Fibroblast of the aortic adventitia (primary cell): ENCODE results near the gene SNX14. TPM values are rescaled to one million over a fixed set of nuclear protein-coding genes. Genes with fewer than 3 reads are reported as not detected.
A peak's percentile ranks its signal among the peaks of the same experiment; 100 is the strongest.

Experiments used
- DNase-seq: peaks from one replicate; pipeline ENCODE4 v3.0.0-alpha.2; 2010; ENCODE audit warnings: low read depth
- H3K4me3 ChIP-seq: 2 replicates; pipeline ENCODE4 v1.5.1; 2011; ENCODE audit warnings: low read depth, mild to moderate bottlenecking, control low read depth, low read length, moderate library complexity
- total RNA-seq: library from RNA; depleted of rRNA; stranded (reverse); fragments of >200 nt; gene quantifications from 2 replicates; pipeline ENCODE4 v1.2.3, GENCODE V29; 2012; ENCODE audit warnings: low replicate concordance
- TF ChIP-seq, protein P1 (sequence below): IDR thresholded peaks from 2 replicates; pipeline ENCODE4 v1.5.1; 2011; ENCODE audit warnings: mild to moderate bottlenecking, low read length, control low read depth, inconsistent platforms; ENCODE audit not compliant: insufficient read depth

Gene SNX14
- total RNA-seq, 1 donor, result 99.1 TPM

- TF ChIP-seq, protein P1, sequence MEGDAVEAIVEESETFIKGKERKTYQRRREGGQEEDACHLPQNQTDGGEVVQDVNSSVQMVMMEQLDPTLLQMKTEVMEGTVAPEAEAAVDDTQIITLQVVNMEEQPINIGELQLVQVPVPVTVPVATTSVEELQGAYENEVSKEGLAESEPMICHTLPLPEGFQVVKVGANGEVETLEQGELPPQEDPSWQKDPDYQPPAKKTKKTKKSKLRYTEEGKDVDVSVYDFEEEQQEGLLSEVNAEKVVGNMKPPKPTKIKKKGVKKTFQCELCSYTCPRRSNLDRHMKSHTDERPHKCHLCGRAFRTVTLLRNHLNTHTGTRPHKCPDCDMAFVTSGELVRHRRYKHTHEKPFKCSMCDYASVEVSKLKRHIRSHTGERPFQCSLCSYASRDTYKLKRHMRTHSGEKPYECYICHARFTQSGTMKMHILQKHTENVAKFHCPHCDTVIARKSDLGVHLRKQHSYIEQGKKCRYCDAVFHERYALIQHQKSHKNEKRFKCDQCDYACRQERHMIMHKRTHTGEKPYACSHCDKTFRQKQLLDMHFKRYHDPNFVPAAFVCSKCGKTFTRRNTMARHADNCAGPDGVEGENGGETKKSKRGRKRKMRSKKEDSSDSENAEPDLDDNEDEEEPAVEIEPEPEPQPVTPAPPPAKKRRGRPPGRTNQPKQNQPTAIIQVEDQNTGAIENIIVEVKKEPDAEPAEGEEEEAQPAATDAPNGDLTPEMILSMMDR, result no peak
- DNase-seq, result no peak
- H3K4me3 ChIP-seq, result no peak overlapping the region
Observed at GRCh38 chr6:85479208-85479607, 114.5 kb downstream of the SNX14 start.

DNA sequence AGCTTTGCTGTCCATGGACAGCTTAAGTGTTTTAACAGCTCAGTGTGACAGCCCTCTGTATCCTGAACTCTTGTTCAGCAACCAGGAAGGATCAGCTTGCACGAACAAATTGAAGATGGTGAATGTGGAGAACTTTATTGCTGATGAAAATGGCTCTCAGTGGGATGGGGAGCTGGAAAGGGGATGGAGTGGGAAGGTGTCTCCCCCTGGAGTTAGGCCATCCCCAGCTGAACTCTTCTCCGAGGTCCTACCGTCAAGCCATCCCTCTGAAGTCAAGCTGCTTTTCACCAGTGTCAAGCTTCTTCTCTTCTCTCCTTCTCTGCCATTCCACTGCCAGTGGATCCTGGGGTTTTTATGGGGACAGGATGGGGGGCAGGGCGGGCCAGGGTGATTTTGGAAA lies 117.1 kb downstream of the SNX14 start:
- DNase-seq, result no peak
- H3K4me3 ChIP-seq, result no peak overlapping the region
- TF ChIP-seq, protein P1, result no peak

- no peak for DNase-seq
- TF ChIP-seq, protein P1, result no peak
Observed at GRCh38 chr6:85473748-85474147, 119.9 kb downstream of the SNX14 start.

GRCh38 chr6:85472744-85473143 lies 120.9 kb downstream of the SNX14 start:
- TF ChIP-seq, protein P1, result no peak
- DNase-seq, result peak; percentile 39
- no peak overlapping the region for H3K4me3 ChIP-seq

More at GRCh38 chr6:85473748-85474147, 119.9 kb downstream of the SNX14 start:
- H3K4me3 ChIP-seq, result no peak overlapping the region

DNA sequence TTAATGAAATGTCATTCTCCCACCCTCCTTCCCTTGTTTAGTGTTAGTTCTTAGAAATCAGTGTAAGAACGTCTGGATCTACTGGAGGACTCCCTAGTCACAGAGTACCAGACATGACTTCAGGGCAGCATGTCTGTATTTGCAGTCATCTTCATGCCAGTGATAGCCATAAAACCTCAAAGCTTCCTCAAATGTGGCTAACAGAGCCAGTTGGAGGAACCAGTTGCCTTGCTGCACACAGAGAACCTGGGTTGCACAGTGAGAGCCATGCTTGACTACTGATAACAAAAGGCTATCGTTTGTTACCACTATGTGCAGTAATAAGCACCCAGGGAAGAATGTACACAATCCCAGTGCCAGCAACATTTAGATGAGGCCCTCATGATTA lies 123.6 kb downstream of the SNX14 start:
- DNase-seq, result no peak
- TF ChIP-seq, protein P1, result no peak
- H3K4me3 ChIP-seq, result no peak overlapping the region

- TF ChIP-seq, protein P1, result no peak
- no peak overlapping the region for H3K4me3 ChIP-seq
- DNase-seq, result no peak
Observed at GRCh38 chr6:85469276-85470022, 124.2 kb downstream of the SNX14 start.

DNA sequence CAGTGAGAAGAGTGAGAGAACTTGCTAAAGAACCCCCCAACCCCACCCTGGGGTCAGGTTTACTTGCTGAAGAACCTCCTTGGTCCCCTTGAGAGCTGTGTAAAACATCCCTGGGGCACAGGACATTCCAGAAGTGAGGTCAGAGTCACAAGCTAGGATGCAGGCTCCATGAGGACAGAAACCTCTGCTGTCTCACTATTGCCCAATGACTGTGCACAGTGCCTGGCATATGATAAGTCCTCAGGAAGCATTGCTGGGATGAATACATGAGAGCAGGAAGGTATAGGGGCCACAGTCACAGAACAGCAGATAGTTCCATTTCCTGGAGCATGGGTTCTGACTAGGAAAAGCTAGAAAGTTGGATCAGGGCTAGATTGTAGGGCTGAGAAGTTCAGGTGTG lies 125.3 kb downstream of the SNX14 start:
- DNase-seq, result no peak
- TF ChIP-seq, protein P1, result no peak
- H3K4me3 ChIP-seq, result no peak overlapping the region
